HEK293 (cell line): ENCODE results near the gene LRRFIP1.

Experiments
- ATF2 ChIP-seq: fragments of 450-650 bp; formaldehyde crosslinking; IDR thresholded peaks from 2 replicates; pipeline ENCODE4 v1.5.1; 2016; ENCODE audit warnings: missing biosample characterization, missing genetic modification characterization, low read depth
- HOXA7 ChIP-seq: sonication (generic); formaldehyde crosslinking; IDR thresholded peaks from 2 replicates; pipeline ENCODE4 v1.8.1; 2022; ENCODE audit warnings: missing genetic modification reagents, borderline replicate concordance
- ZNF768 ChIP-seq: fragments of 450-650 bp; formaldehyde crosslinking; IDR thresholded peaks from 2 replicates; pipeline ENCODE4 v1.5.1; 2018; ENCODE audit warnings: missing biosample characterization, mild to moderate bottlenecking, missing genetic modification characterization
- ZNF792 ChIP-seq: fragments of 450-650 bp; formaldehyde crosslinking; IDR thresholded peaks from 2 replicates; pipeline ENCODE4 v1.5.1; 2016; ENCODE audit warnings: missing biosample characterization, missing genetic modification characterization

- TF ChIP-seq ZNF792 (no peak), ATF2 (no peak), ZNF768 (tag by site-specific recombination) (no peak), HOXA7 (CRISPR knock-in tag) (no peak)
Observed at GRCh38 chr2:237806334-237806733, 178.9 kb downstream of the LRRFIP1 start.
